Memory B cell (primary cell): ENCODE measurements around the gene MCF2L2.
"Not testable (repeated sequence)": the region's sequence is repeated elsewhere in the genome, so short reads cannot be mapped to it uniquely, and the experiment has no call there.

Experiments
- ATAC-seq: fragments of 150-1000 bp; cut with Tn5 transposase; 2 replicates; pipeline ENCODE4 v1.10.0; 2021; ENCODE audit warnings: low read depth, mild to moderate bottlenecking, moderate library complexity
- DNase-seq, 2 donors: peaks; one replicate each; pipeline ENCODE4 v3.0.0; 2022; ENCODE audit warnings: low spot score in 2 of 2
- H3K27ac Mint-ChIP-seq: one replicate; pipeline ENCODE4 v1.8.0; 2022; ENCODE audit warnings: mild to moderate bottlenecking, moderate library complexity, mixed read lengths
- H3K27me3 Mint-ChIP-seq: one replicate; pipeline ENCODE4 v1.8.0; 2022; ENCODE audit warnings: mixed read lengths
- H3K36me3 Mint-ChIP-seq: one replicate; pipeline ENCODE4 v1.8.0; 2022; ENCODE audit warnings: mild to moderate bottlenecking, mixed read lengths
- H3K4me1 Mint-ChIP-seq: one replicate; pipeline ENCODE4 v1.8.0; 2022; ENCODE audit warnings: mixed read lengths
- H3K4me3 Mint-ChIP-seq: one replicate; pipeline ENCODE4 v1.8.0; 2022; ENCODE audit warnings: mild to moderate bottlenecking, moderate library complexity, mixed read lengths
- H3K9me3 Mint-ChIP-seq: one replicate; pipeline ENCODE4 v1.8.0; 2022; ENCODE audit warnings: mixed read lengths

Gene MCF2L2

DNA sequence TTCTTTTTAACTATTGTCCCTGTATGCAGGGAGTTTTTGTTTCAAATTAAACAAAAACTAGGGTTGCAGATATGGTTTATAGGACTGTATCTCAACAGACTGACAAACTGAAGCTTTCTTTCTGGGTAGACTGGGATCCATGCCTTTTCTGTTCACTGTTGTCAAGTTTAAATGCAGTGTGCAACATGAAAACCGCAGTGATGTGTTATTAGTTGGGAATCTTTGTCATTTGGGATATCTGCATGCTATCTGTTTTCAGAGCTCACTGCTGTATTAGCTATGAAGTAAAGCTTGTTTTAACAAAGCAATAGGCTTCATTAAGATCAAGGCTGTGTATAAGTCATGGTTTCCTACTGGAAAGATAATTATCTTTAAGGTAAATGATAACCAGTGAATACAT, 21.4 kb upstream of the MCF2L2 start:
- Mint-ChIP-seq H3K36me3 (peaks cover 5% of the 10 kb centered on the region), H3K9me3 (no peaks in the 10 kb centered on the region), H3K27me3 (no peaks in the 10 kb centered on the region), H3K4me3 (no peak overlapping the region), H3K4me1 (peaks cover 16% of the 10 kb centered on the region), H3K27ac (no peak overlapping the region)
- DNase-seq (no peak), ATAC-seq (no peak)

DNA sequence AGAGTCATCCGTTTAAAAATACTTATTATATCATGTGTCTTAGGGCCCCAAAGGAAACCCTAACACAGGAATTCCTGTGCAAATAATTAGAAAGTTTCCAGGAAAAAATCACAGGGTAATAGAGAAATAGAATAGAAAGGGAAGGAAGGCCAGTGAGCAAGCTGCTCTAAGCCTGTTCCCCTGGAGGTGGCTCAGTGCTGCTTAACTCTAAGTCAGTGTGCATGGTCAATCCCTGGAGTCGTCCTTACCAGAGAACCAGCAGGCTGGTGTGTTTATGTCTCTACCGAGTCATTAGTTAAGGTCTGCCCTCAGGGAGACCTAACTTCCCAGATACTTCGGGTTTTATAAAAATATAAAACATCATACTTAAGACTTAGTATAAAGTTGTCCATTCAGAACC, 21.0 kb upstream of the MCF2L2 start:
- Mint-ChIP-seq H3K27me3 (no peaks in the 10 kb centered on the region), H3K9me3 (no peaks in the 10 kb centered on the region), H3K4me1 (peaks cover 16% of the 10 kb centered on the region), H3K27ac (no peak overlapping the region), H3K36me3 (peaks cover 5% of the 10 kb centered on the region), H3K4me3 (no peak overlapping the region)
- DNase-seq (no peak), ATAC-seq (no peak)

DNA sequence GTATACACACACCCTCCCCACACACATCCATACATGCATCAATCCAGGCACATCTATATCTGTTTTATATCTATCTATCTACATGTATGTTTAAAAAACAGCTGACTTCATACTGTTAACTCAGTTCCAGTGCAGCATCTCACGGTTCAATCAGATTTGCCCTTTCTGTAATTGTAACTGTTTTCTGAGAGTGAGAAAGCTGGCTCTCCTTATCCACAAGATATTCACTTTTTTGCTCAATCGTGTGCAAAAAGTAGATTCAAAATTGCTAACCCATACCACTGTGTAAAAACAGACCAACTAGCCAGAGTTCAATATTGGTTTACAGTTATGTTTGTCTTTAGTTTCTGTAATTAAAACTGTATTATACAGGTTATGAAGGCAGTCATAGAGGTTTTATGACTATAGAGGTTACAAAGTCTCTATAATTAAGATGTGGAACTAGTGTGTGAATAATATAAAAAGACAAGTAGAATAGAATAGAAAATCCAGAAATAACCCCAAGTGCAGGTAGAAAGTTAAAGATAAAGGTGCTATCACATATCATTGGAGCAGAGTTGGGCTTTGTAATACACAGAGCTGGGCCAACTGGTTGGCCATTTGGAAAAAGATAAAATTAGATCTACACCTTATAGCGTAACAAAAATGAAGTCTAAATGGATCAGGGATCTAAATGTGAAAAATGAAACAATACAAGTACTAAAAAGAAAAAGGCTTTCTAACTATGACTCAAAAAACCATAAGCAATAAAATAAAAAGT, 20.1 kb upstream of the MCF2L2 start:
- ATAC-seq (no peak), DNase-seq (no peak)
- Mint-ChIP-seq H3K4me1 (peaks cover 16% of the 10 kb centered on the region), H3K27me3 (peaks cover under 1% of the 10 kb centered on the region), H3K27ac (peak overlapping the region; percentile 79), H3K9me3 (peaks cover 2% of the 10 kb centered on the region), H3K36me3 (peaks cover 3% of the 10 kb centered on the region), H3K4me3 (peak overlapping the region; percentile 41)

DNA sequence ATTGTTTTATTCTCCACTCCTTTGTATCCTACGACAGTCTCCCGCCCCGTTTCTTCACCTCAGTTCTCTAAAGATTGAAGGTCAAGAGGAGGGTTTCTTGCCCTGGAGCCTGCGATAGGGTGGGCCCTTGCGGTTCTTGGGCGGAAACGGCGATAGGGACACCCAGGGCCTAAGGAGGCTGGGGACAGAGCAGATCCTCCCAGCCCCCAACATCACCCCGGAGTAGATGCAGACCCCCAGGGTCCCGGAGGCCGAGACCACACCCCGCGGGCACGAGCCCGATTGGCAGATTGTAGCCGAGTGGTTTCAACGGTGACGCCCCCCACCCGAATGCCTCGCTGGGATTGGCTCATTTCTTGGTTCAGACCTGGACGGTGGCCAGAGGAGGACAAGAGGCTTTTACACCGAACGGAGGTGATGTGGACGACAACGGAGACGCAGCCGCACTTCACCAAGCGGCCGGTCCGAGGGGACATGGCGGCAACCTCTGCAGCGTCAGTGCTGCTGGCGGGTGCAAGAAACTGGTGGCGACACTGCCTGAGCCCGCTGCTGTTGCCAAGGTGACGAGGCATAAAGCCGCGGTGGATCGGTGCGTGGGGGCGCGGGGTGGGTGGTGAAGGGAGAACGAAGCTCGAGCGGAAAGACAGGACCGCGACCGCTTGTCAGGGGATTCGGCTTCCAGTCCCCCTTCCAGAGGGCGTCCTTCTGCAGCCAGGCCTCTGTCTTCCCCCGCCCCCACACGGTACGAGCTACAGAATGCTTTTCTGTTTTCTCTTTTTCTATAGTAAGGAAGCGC, 19.0 kb upstream of the MCF2L2 start:
- peaks cover 9% of the 10 kb centered on the region for H3K36me3 Mint-ChIP-seq
- H3K9me3 Mint-ChIP-seq, result peaks cover 10% of the 10 kb centered on the region
- peaks cover 4% of the 10 kb centered on the region for H3K27me3 Mint-ChIP-seq
- ATAC-seq, result peak; percentile 80
- DNase-seq, result peak; percentile 39 to 50
- H3K27ac Mint-ChIP-seq, result peak overlapping the region; percentile 79
- peaks cover 16% of the 10 kb centered on the region for H3K4me1 Mint-ChIP-seq
- H3K4me3 Mint-ChIP-seq, result peak overlapping the region; percentile 89

DNA sequence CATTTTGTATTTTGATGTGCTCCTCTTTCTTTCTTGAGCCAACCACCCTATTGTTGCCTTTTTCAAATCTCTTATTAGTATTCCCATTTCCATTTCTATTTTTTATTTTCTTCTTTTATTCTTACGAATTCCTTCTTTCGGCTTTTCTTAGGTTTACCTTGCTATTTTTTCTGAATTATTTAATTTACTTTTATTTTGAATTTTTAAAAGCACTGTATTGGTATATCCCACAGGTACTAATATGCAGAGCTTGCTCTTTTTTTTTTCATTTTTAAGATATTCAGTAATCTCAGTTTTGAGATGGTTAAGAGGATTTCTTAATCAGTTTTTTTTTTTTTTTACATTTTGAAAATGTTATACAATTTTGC, 18.4 kb upstream of the MCF2L2 start:
- ATAC-seq (no peak), DNase-seq (no peak)
- peak overlapping the region; percentile 89 for H3K4me3 Mint-ChIP-seq
- H3K36me3 Mint-ChIP-seq, result peaks cover 7% of the 10 kb centered on the region
- peaks cover 16% of the 10 kb centered on the region for H3K4me1 Mint-ChIP-seq
- H3K27ac Mint-ChIP-seq, result no peak overlapping the region
- H3K27me3 Mint-ChIP-seq, result peaks cover 4% of the 10 kb centered on the region
- H3K9me3 Mint-ChIP-seq, result peaks cover 10% of the 10 kb centered on the region

DNA sequence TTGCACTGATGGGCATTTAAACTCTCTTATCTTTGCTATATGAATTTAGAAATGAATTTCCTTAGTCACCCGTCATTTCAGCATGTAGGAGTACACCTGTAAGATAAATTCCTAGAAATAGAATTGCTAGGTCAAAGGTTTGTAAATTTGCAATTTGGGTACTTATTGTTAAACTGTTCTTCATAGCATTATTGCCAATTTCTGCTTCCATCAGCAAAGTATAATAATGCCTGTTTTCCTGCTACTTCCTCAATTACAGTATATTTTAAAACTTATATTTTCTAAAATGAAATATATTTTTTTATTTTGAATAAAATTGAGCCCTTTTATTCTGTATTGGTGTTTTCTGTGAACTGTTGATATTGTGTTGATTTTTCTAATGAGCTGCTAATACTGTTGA, 16.3 kb upstream of the MCF2L2 start:
- Mint-ChIP-seq H3K36me3 (peaks cover 7% of the 10 kb centered on the region), H3K9me3 (peaks cover 10% of the 10 kb centered on the region), H3K27ac (no peak overlapping the region), H3K4me1 (peaks cover 16% of the 10 kb centered on the region), H3K4me3 (no peak overlapping the region), H3K27me3 (peaks cover 4% of the 10 kb centered on the region)
- DNase-seq, result no peak
- no peak for ATAC-seq

DNA sequence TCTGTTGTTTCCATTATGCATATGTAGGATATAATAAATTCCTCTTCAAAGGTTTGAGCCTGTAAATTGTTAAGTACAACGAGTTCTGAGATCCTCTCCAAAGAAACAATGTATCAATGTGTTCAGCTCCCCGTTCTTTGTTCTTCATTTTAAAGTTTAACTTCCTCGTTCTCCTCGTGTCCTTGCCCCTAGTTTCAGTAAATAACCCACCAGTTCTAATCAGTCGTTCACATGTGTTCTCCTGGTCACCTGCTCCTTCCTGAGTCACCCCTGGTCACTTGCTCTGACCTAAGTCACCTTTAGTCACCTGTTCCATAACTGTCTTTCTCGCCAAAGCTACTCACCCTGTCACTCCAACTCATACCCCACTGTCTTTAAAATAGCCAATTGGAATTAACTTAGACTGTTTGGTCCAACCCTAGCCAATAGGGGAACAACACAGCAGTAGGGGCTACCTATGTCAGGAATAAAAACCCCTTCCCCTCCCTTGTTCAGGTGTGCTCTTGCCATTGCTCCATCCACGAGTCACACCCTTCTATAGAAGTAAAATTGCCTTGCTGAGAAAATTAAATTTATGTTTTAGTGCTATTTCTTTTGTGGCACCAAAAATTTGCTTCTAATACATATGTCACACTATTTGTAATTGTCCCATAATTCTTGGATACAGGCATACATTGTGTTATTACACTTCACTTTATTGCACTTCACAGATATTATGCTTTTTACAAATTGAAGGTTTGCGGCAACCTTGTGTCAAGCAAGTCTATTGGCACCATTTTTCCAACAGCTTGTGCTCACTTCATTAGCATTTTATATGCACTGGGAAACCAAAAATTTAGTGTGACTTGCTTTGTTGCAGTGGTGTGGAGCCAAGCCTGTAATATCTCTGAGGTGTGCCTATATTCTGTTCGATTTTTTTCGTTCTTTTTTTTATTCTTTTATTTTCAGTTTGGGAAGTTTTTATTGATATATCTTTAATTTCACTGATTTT, 15.3 kb upstream of the MCF2L2 start:
- H3K27ac Mint-ChIP-seq, result no peak overlapping the region
- H3K9me3 Mint-ChIP-seq, result peaks cover 10% of the 10 kb centered on the region
- H3K27me3 Mint-ChIP-seq, result peaks cover 4% of the 10 kb centered on the region
- peaks cover 7% of the 10 kb centered on the region for H3K36me3 Mint-ChIP-seq
- DNase-seq (no peak), ATAC-seq (no peak)
- H3K4me3 Mint-ChIP-seq, result no peak overlapping the region
- peaks cover 12% of the 10 kb centered on the region for H3K4me1 Mint-ChIP-seq

DNA sequence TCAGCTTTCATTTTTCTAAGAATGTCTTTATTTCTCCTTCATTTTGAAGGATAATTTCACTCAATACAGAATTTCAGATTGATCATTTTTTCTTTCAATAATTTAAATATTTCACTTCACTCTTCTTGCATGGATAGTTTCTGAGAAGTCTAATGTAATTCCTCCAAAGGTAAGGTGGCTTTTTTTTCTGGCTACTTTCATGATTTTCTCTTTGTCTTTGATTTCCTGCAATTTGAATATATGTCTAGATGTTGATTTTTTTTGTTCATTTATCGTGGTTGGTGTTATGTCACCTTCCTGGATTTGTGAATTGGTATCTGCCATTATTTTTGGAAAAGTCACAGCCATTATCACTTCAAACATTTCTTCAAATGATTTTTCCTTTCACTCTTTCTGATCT, 14.6 kb upstream of the MCF2L2 start:
- ATAC-seq, result no peak
- Mint-ChIP-seq H3K9me3 (peaks cover 10% of the 10 kb centered on the region), H3K36me3 (peaks cover 7% of the 10 kb centered on the region), H3K4me3 (no peak overlapping the region), H3K27ac (no peak overlapping the region), H3K27me3 (peaks cover 4% of the 10 kb centered on the region), H3K4me1 (peaks cover 7% of the 10 kb centered on the region)
- no peak for DNase-seq

DNA sequence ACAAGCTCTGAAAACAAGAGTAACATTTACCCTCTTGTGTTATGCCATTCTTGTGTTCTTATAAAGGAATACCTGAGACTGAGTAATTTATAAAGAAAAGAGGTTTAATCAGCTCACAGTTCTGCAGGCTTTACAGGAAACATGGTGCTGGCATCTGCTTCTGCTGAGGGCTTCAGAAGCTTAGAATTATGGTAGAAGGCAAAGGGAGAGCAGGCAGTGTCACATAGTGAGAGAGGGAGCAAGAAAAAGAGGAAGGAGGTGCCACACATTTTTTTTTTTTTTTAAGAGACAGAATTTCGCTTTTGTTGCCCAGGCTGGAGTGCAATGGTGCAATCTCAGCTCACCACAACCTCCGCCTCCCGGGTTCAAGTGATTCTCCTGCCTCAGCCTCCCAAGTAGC, 12.1 kb upstream of the MCF2L2 start:
- not testable (repeated sequence) for H3K27ac Mint-ChIP-seq, H3K4me3 Mint-ChIP-seq, H3K36me3 Mint-ChIP-seq, ATAC-seq, H3K27me3 Mint-ChIP-seq, H3K9me3 Mint-ChIP-seq, DNase-seq
- H3K4me1 Mint-ChIP-seq, result peaks cover 11% of the 10 kb centered on the region

DNA sequence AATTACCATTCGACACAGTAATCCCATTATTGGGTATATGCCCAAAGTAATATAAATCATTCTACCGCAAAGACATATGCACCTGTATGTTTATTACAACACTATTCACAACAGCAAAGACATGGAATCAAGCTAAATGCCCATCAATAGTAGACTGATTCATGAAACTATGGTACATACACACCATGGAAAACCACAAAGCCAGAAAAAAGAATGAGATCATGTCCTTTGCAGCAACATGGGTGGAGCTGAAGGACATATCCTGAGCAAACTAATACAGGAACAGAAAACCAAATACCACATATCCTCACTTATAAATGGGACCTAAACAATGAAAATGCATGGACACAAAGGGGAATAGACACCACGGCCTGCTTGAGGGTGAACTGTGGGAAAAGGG, 11.1 kb upstream of the MCF2L2 start:
- H3K9me3 Mint-ChIP-seq, result peaks cover 10% of the 10 kb centered on the region
- DNase-seq (no peak), ATAC-seq (no peak)
- H3K27me3 Mint-ChIP-seq, result peaks cover 4% of the 10 kb centered on the region
- H3K4me3 Mint-ChIP-seq, result no peak overlapping the region
- H3K36me3 Mint-ChIP-seq, result peaks cover 7% of the 10 kb centered on the region
- peaks cover 12% of the 10 kb centered on the region for H3K4me1 Mint-ChIP-seq
- no peak overlapping the region for H3K27ac Mint-ChIP-seq

DNA sequence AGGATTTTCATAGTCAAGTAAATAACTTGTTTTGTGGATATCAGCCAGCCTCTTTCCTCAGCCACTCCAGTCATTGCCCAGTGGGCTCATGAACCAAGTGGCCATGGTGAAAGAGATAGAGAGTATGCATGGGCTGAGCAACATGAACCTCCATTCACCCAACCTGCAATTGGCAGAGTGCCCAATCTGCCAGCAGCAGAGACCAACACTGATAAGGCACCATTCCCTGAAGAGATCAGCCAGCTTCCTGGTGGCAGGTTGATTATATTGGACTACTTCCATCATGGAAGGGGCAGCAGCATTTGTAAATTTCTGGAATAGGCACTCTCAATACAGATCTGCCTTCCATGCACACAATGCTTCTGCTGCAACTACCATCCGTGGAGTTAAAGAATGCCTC, 10.3 kb upstream of the MCF2L2 start:
- ATAC-seq (no peak), DNase-seq (no peak)
- Mint-ChIP-seq H3K27me3 (peaks cover 4% of the 10 kb centered on the region), H3K4me3 (no peak overlapping the region), H3K4me1 (peaks cover 12% of the 10 kb centered on the region), H3K27ac (no peak overlapping the region), H3K36me3 (peaks cover 7% of the 10 kb centered on the region), H3K9me3 (peaks cover 9% of the 10 kb centered on the region)

DNA sequence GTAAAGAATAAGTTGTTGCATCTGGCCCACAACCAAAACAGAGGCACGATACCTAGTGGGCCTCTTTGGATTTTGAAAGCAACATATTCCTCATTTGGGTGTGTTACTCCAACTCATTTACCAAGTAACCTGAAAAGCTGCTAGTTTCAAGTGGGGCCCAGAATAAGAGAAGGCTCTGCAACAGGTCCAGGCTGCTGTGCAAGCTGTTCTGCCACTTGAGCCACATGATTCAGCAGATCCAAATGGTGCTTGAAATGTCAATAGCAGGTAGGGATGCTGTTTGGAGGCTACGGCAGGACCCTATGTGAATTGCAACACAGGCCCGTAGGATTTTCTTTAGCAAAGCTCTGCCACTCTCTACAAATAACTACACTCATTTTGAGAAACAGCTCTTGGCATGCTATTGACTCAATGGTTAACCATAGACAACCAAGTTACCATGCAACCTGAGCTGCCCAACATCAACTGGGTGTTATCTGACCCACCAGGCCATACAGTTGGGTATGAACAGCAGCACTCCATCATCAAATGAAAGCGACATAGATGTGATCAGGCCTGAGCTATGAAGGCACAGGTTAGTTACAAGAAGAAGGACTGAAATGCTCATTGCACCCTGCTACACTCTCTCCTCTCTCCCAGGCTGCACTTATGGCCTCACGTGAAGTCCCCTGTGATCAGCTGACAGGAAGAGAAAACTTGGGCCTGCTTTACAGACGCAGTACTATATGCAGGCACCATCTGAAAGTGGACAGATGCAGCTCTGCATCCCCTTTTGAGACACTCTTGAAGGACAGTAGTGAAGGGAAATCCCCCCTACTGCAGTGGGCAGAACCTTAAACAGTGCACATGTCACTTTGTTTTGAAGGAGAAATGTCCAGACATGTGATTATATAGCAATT, 9.5 kb upstream of the MCF2L2 start:
- Mint-ChIP-seq H3K36me3 (no peaks in the 10 kb centered on the region), H3K27me3 (no peaks in the 10 kb centered on the region), H3K4me1 (peaks cover 12% of the 10 kb centered on the region), H3K9me3 (peaks cover 1% of the 10 kb centered on the region), H3K4me3 (no peak overlapping the region), H3K27ac (no peak overlapping the region)
- ATAC-seq, result no peak
- DNase-seq, result no peak

DNA sequence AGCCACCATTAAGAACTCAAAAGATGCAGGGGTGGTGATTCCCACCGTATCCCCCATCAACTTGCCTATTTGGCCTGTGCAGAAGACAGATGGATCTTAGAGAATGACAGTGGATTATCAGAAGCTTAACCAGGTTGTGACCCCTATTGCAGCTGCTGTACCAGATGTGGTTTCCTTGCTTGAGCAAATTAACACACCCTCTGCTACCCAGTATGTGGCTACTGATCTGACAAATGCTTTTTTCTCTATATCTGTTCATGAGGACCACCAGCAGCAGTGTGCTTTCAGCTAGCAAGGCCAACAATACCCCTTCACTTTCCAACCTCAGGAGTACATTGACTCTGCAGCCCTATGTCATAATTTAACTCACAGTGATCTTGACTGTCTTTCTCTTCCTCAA, 8.6 kb upstream of the MCF2L2 start:
- Mint-ChIP-seq H3K27me3 (no peaks in the 10 kb centered on the region), H3K4me1 (peaks cover 12% of the 10 kb centered on the region), H3K4me3 (no peak overlapping the region), H3K9me3 (no peaks in the 10 kb centered on the region), H3K27ac (no peak overlapping the region), H3K36me3 (no peaks in the 10 kb centered on the region)
- no peak for DNase-seq
- no peak for ATAC-seq
